Body of pancreas (tissue), 4 donors: ENCODE measurements around the gene TEX44. TPM values are rescaled to one million over a fixed set of nuclear protein-coding genes. Genes with fewer than 3 reads are reported as not detected.
A peak's percentile ranks its signal among the peaks of the same experiment; 100 is the strongest.

Experiments used
- ATAC-seq: fragments of 150-250 bp; one replicate; pipeline ENCODE4 v1.9.1; 2016
- DNase-seq, 4 donors: peaks; one replicate each; pipeline ENCODE4 v3.0.0-alpha.2; 2019
- H3K27ac ChIP-seq, 4 donors: fragments of 200-600 bp; sonication (generic); 1 replicate in 3 of 4; 2 replicates in 1 of 4; pipeline versions ENCODE4 v1.5.1 to v1.6.1; 2016 to 2019; ENCODE audit warnings: mild to moderate bottlenecking in 1 of 4, mixed read lengths in 1 of 4, moderate library complexity in 1 of 4
- H3K27me3 ChIP-seq, 2 donors: fragments of 200-600 bp; sonication (generic); one replicate each; pipeline ENCODE4 v1.6.0; 2016; ENCODE audit warnings: mild to moderate bottlenecking in 1 of 2
- H3K36me3 ChIP-seq, 2 donors: fragments of 200-600 bp; sonication (generic); replicated peaks in 1 of 2; 2 replicates each; pipeline ENCODE4 v1.5.1; 2016; ENCODE audit warnings: low read depth in 2 of 2; ENCODE audit not compliant: insufficient read depth in 1 of 2
- H3K4me1 ChIP-seq: fragments of 200-600 bp; sonication (generic); one replicate; pipeline ENCODE4 v1.6.0; 2016
- H3K4me3 ChIP-seq, 2 donors: fragments of 200-600 bp; sonication (generic); 1 replicate in 1 of 2; 2 replicates in 1 of 2; pipeline ENCODE4 v1.5.1; 2016 to 2019
- H3K9me3 ChIP-seq, 3 donors: fragments of 200-600 bp; sonication (generic); 1 replicate in 2 of 3; 2 replicates in 1 of 3; pipeline ENCODE4 v1.5.1; 2016
- CTCF ChIP-seq, 7 experiments: fragments of 450-650 bp in 4 of 7; fragments of 200-600 bp in 3 of 7; sonication (generic) in 3 of 7; IDR thresholded peaks; one replicate each; pipeline ENCODE4 v1.5.1; 2016 to 2019; ENCODE audit warnings: antibody characterized with exemption in 7 of 7
- POLR2A ChIP-seq, 3 donors: fragments of 450-650 bp; IDR thresholded peaks; one replicate each; pipeline ENCODE4 v1.6.1; 2016; ENCODE audit warnings: antibody characterized with exemption in 3 of 3, mild to moderate bottlenecking in 2 of 3
- WGBS, 2 donors: methylation state at CpG; one replicate each; pipeline ENCODE4 v1.1.5; 2017; 5-methylcytosine and 5-hydroxymethylcytosine counted together
- intact Hi-C: fragments of 100-400 bp; cut with DNase I; formaldehyde crosslinking; loops from one replicate; pipeline ENCODE4 v1.15.1; 2023
- total RNA-seq, 2 donors: library from RNA; depleted of rRNA; stranded (reverse); fragments of >200 nt; gene quantifications; one replicate each; pipeline ENCODE4 v1.1.0, GENCODE V29; 2016

TEX44 gene
- total RNA-seq, 2 donors from 2014 or later = not detected

DNA sequence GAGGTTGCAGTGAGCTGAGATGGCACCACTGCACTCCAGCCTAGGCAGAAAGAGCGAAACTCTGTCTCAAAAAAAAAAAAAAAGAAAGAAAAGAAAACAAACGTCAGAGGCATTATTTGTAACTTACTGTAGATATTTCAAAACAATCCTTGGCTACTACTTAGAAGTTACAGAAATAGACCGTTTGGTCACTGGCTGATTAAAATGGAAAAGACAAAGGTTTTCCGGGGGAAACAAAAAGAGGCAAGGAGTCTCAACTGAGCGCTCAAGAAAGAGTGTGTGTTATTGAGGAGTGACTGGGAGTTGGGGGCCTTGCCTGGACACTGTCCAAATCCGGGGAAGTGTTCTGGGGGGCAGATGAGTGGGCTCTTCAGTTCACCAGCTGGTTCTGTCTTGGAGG, 47.6 kb downstream of the TEX44 start:
- intact Hi-C loops = no loop called here
- Histone ChIP-seq H3K36me3 (no peaks in the 10 kb centered on the region), H3K27me3 (no peaks in the 10 kb centered on the region), H3K4me1 (peaks cover 4% of the 10 kb centered on the region), H3K9me3 (no peaks in the 10 kb centered on the region), H3K4me3 (no peak overlapping the region), H3K27ac (peak overlapping the region in 2 of 4 donors; percentile 54 to 60)
- TF ChIP-seq CTCF (IDR thresholded peaks at IDR 0.05) = no peak
- TF ChIP-seq POLR2A (IDR thresholded peaks at IDR 0.05) = no peak
- 61 to 63% methylated on average over 6 of the region's 6 CpGs for WGBS, 2 donors
- ATAC-seq (no peak), DNase-seq (no peak)

- DNase-seq (peak in 3 of 4 donors; percentile 18 to 28 (median 22)), ATAC-seq (peak; percentile 25)
- Histone ChIP-seq H3K4me3 (no peak overlapping the region), H3K27ac (peak overlapping the region in 2 of 4 donors; percentile 5 to 54), H3K4me1 (peaks cover 4% of the 10 kb centered on the region), H3K9me3 (no peaks in the 10 kb centered on the region), H3K36me3 (no peaks in the 10 kb centered on the region), H3K27me3 (no peaks in the 10 kb centered on the region)
- intact Hi-C loops = no loop called here
- no peak for TF ChIP-seq CTCF (IDR thresholded peaks at IDR 0.05)
- TF ChIP-seq POLR2A (IDR thresholded peaks at IDR 0.05) = no peak
- 57 to 92% methylated on average over 2 to 11 of the region's 11 CpGs for WGBS, 2 donors
These were observed 48.0 kb downstream of the TEX44 start for GRCh38 chr2:231640641-231641111.

- Histone ChIP-seq H3K36me3 (no peaks in the 10 kb centered on the region), H3K4me3 (no peak overlapping the region), H3K9me3 (no peaks in the 10 kb centered on the region), H3K27ac (peak overlapping the region in 3 of 4 donors; percentile 28 to 53 (median 52)), H3K4me1 (peaks cover 4% of the 10 kb centered on the region), H3K27me3 (no peaks in the 10 kb centered on the region)
- ATAC-seq (peak; percentile 66), DNase-seq (peak; percentile 16 to 51 (median 41))
- 73 to 80% methylated on average over 30 of the region's 30 CpGs for WGBS, 2 donors
- intact Hi-C loops = no loop called here
- TF ChIP-seq POLR2A (IDR thresholded peaks at IDR 0.05) (no peak), CTCF (IDR thresholded peaks at IDR 0.05) (no peak)
These were observed 50.2 kb downstream of the TEX44 start for GRCh38 chr2:231642631-231643494.

- Histone ChIP-seq H3K4me1 (peaks cover 4% of the 10 kb centered on the region), H3K27me3 (no peaks in the 10 kb centered on the region), H3K4me3 (no peak overlapping the region), H3K27ac (peak overlapping the region in 3 of 4 donors; percentile 28 to 53 (median 52)), H3K9me3 (no peaks in the 10 kb centered on the region), H3K36me3 (no peaks in the 10 kb centered on the region)
- WGBS, 2 donors = 90 to 94% methylated on average over 8 of the region's 8 CpGs
- intact Hi-C loops = no loop called here
- TF ChIP-seq POLR2A (IDR thresholded peaks at IDR 0.05) (no peak), CTCF (IDR thresholded peaks at IDR 0.05) (no peak)
- ATAC-seq = no peak
- DNase-seq = no peak
These were observed 50.8 kb downstream of the TEX44 start for GRCh38 chr2:231643495-231643888.

Other genes starting within 250 kb of the TEX44 start
- 10 to 100 TPM in 1 of 2 donors, 1 to 10 TPM in 1; 8.6 to 22.1 TPM for gene B3GNT7, start 197.2 kb upstream of the TEX44 start, total RNA-seq
- gene NCL, start 128.4 kb upstream of the TEX44 start, total RNA-seq = 100 to 1,000 TPM; 108 to 159 TPM
- gene NMUR1, start 62.4 kb upstream of the TEX44 start, total RNA-seq = 1 to 10 TPM; 2.3 to 6.3 TPM
- gene PTMA, start 115.7 kb downstream of the TEX44 start, total RNA-seq = 100 to 1,000 TPM; 532 to 757 TPM
- gene PDE6D, start 188.4 kb downstream of the TEX44 start, total RNA-seq = 10 to 100 TPM in 1 of 2 donors, 1 to 10 TPM in 1; 2.6 to 15.0 TPM
- 10 to 100 TPM; 16.9 to 24.7 TPM for gene COPS7B, start 193.6 kb downstream of the TEX44 start, total RNA-seq